ENCODE measurements around the gene RPP14.

DNA sequence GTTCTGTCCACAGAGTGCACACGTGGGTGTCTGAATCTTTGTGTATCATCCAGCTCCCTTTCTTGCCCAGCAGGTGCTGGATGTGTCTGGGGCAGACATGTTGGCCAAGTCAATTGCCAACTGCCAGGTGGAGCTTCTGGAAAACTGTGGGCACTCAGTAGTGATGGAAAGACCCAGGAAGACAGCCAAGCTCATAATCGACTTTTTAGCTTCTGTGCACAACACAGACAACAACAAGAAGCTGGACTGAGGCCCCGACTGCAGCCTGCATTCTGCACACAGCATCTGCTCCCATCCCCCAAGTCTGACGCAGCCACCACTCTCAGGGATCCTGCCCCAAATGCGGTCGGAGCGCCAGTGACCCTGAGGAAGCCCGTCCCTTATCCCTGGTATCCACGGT, 12.5 kb upstream of the RPP14 start:
- TF ChIP-seq, protein P1, sequence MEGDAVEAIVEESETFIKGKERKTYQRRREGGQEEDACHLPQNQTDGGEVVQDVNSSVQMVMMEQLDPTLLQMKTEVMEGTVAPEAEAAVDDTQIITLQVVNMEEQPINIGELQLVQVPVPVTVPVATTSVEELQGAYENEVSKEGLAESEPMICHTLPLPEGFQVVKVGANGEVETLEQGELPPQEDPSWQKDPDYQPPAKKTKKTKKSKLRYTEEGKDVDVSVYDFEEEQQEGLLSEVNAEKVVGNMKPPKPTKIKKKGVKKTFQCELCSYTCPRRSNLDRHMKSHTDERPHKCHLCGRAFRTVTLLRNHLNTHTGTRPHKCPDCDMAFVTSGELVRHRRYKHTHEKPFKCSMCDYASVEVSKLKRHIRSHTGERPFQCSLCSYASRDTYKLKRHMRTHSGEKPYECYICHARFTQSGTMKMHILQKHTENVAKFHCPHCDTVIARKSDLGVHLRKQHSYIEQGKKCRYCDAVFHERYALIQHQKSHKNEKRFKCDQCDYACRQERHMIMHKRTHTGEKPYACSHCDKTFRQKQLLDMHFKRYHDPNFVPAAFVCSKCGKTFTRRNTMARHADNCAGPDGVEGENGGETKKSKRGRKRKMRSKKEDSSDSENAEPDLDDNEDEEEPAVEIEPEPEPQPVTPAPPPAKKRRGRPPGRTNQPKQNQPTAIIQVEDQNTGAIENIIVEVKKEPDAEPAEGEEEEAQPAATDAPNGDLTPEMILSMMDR (conservative IDR thresholded peaks at IDR 0.05; ENCODE audit: low read depth, low read length) = no peak
- no peak for TF ChIP-seq EZH2 (IDR thresholded peaks at IDR 0.05; ENCODE audit: low read length, unreplicated experiment)

Measured in PC-3 (cell line).